Aorta (tissue), 5 donors: Measurements from ENCODE around the gene ZNF778. TPM values are rescaled to one million over a fixed set of nuclear protein-coding genes. Genes with fewer than 3 reads are reported as not detected.

Source experiments
- ATAC-seq: fragments of 200-7000 bp; cut with Tn5 transposase; one replicate; pipeline ENCODE4 v1.9.1; 2022; ENCODE audit warnings: moderate library complexity; ENCODE audit not compliant: low FRiP score
- DNase-seq, 2 donors: peaks; one replicate each; pipeline ENCODE4 v3.0.0-alpha.2; 2020
- H3K27ac ChIP-seq, 2 donors: one replicate each; pipeline ENCODE4 v1.5.1; 2013; ENCODE audit warnings: low read length in 2 of 2, mild to moderate bottlenecking in 2 of 2, moderate library complexity in 2 of 2, control low read depth in 1 of 2, inconsistent platforms in 1 of 2, low read depth in 1 of 2
- H3K27me3 ChIP-seq, 2 donors: one replicate each; pipeline ENCODE4 v1.6.1; 2013; ENCODE audit warnings: control low read depth in 1 of 2, low read length in 1 of 2, mild to moderate bottlenecking in 1 of 2, moderate library complexity in 1 of 2; ENCODE audit not compliant: insufficient read depth in 2 of 2, control insufficient read depth in 1 of 2
- H3K36me3 ChIP-seq, 2 donors: one replicate each; pipeline ENCODE4 v1.6.1; 2013; ENCODE audit warnings: control low read depth in 1 of 2, low read length in 1 of 2, mild to moderate bottlenecking in 1 of 2; ENCODE audit not compliant: insufficient read depth in 2 of 2, control insufficient read depth in 1 of 2
- H3K4me1 ChIP-seq, 2 donors: one replicate each; pipeline ENCODE4 v1.6.1; 2013; ENCODE audit warnings: low read length in 2 of 2, control low read depth in 1 of 2, mild to moderate bottlenecking in 1 of 2, moderate library complexity in 1 of 2; ENCODE audit not compliant: insufficient read depth in 2 of 2, control insufficient read depth in 1 of 2
- H3K4me3 ChIP-seq, 2 donors: one replicate each; pipeline ENCODE4 v1.5.1; 2013; ENCODE audit warnings: low read length in 2 of 2, control low read depth in 1 of 2, mild to moderate bottlenecking in 1 of 2
- H3K9me3 ChIP-seq: one replicate; pipeline ENCODE4 v1.6.1; 2013; ENCODE audit warnings: mild to moderate bottlenecking, low read length; ENCODE audit not compliant: control insufficient read depth
- WGBS, 2 donors: extraction: QIAGEN DNeasy Blood & Tissue Kit; methylation state at CpG; one replicate each; pipeline ENCODE4 v1.1.7; 2013; 5-methylcytosine and 5-hydroxymethylcytosine counted together
- intact Hi-C, 2 donors: fragments of 100-400 bp; cut with DNase I; formaldehyde crosslinking; loops; one replicate each; pipeline versions ENCODE4 v1.14.2 to v1.15.0; 2022
- polyA plus RNA-seq, 2 donors: library from polyadenylated mRNA; stranded (reverse); fragments of 200-250 nt; gene quantifications; one replicate each; pipeline ENCODE4 v1.2.3, GENCODE V29; 2013
- total RNA-seq, 2 donors: library from RNA; stranded (reverse); fragmentation: NEBNext Ultra II Directional; extraction: Animal tissue kit (Norgen Biotek cat#: 25700); gene quantifications; one replicate each; pipeline ENCODE4 v1.2.1, GENCODE V29; 2021
- donor health status: healthy with polysubstance abuse.
- donor health status: Bipolar disorder and iron deficiency.
- donor health status: DM: no; HTN: no; CAD: no.
- donor health status: DM: no; HTN: no; CAD: no.
- donor health status: DM: yes; HTN: yes; CAD: no.

ZNF778 gene
- total and polyA plus RNA-seq, 4 donors, result 2.6 to 14.9 (median 7.9) TPM

- ATAC-seq (no peak), DNase-seq (no peak)
- Histone ChIP-seq H3K4me1 (no peaks in the 10 kb centered on the region), H3K36me3 (no peaks in the 10 kb centered on the region), H3K9me3 (no peaks in the 10 kb centered on the region), H3K4me3 (no peak overlapping the region), H3K27ac (no peak overlapping the region), H3K27me3 (no peaks in the 10 kb centered on the region)
- WGBS, 2 donors, result 62 to 66% methylated on average over 15 of the region's 15 CpGs
- intact Hi-C loops, result loop anchor here (10.0 kb wide), 3 partner anchors 115 to 475 kb away; partner anchors contain the start of gene ACSF3 (in 1 of the 2)
Measured at GRCh38 chr16:89209522-89210044, 7.9 kb upstream of the ZNF778 start.

- Histone ChIP-seq H3K27me3 (no peaks in the 10 kb centered on the region), H3K4me1 (no peaks in the 10 kb centered on the region), H3K4me3 (no peak overlapping the region), H3K36me3 (no peaks in the 10 kb centered on the region), H3K27ac (no peak overlapping the region), H3K9me3 (no peaks in the 10 kb centered on the region)
- DNase-seq (no peak), ATAC-seq (no peak)
- 70 to 71% methylated on average over 11 of the region's 11 CpGs for WGBS, 2 donors
- intact Hi-C loops, result loop anchor here (10.0 kb wide), 3 partner anchors 116 to 476 kb away; partner anchors contain the start of gene ACSF3 (in 1 of the 2)
Measured at GRCh38 chr16:89210165-89210903, 7.2 kb upstream of the ZNF778 start.

GRCh38 chr16:89210904-89211515, 6.5 kb upstream of the ZNF778 start:
- Histone ChIP-seq H3K4me1 (no peaks in the 10 kb centered on the region), H3K4me3 (no peak overlapping the region), H3K36me3 (no peaks in the 10 kb centered on the region), H3K9me3 (no peaks in the 10 kb centered on the region), H3K27me3 (no peaks in the 10 kb centered on the region), H3K27ac (no peak overlapping the region)
- ATAC-seq (no peak), DNase-seq (no peak)
- intact Hi-C loops, result loop anchor here (10.0 kb wide), 3 partner anchors 116 to 476 kb away; partner anchors contain the start of gene ACSF3 (in 1 of the 2)
- 62 to 66% methylated on average over 15 of the region's 15 CpGs for WGBS, 2 donors

GRCh38 chr16:89216315-89217137, 977 bp upstream of the ZNF778 start:
- ATAC-seq, result peak; percentile 87
- H3K27ac ChIP-seq, result no peak overlapping the region
- no peaks in the 10 kb centered on the region for H3K27me3 ChIP-seq
- H3K4me3 ChIP-seq, result peak overlapping the region; percentile 53 to 87
- H3K4me1 ChIP-seq, result no peaks in the 10 kb centered on the region
- peak; percentile 86 to 91 for DNase-seq
- intact Hi-C loops, result loop anchor here (5.0 to 10.0 kb wide), 5 partner anchors 122 to 482 kb away; partner anchors contain the start of genes ACSF3 (in 1 of the 2) and APRT (in 1 of the 2)
- WGBS, 2 donors, result 3 to 4% methylated on average over 25 of the region's 25 CpGs
- H3K36me3 ChIP-seq, result peaks cover 0 to 4% of the 10 kb centered on the region in 2 donors
- H3K9me3 ChIP-seq, result no peaks in the 10 kb centered on the region

- DNase-seq (no peak), ATAC-seq (no peak)
- intact Hi-C loops, result loop anchor here (5.0 to 10.0 kb wide), 5 partner anchors 122 to 482 kb away; partner anchors contain the start of genes ACSF3 (in 1 of the 2) and APRT (in 1 of the 2)
- no peaks in the 10 kb centered on the region for H3K4me1 ChIP-seq
- H3K9me3 ChIP-seq, result no peaks in the 10 kb centered on the region
- H3K4me3 ChIP-seq, result peak overlapping the region; percentile 53 to 87
- no peaks in the 10 kb centered on the region for H3K27me3 ChIP-seq
- H3K36me3 ChIP-seq, result peaks cover 0 to 6% of the 10 kb centered on the region in 2 donors
- WGBS, 2 donors, result 0% methylated on average over 11 of the region's 11 CpGs
- peak overlapping the region in 1 of 2 donors; percentile 89 for H3K27ac ChIP-seq
Measured at GRCh38 chr16:89217138-89217387, 440 bp upstream of the ZNF778 start.

GRCh38 chr16:89219365-89219764, 1.9 kb downstream of the ZNF778 start:
- intact Hi-C loops, result loop anchor here (5.0 to 10.0 kb wide), 5 partner anchors 125 to 485 kb away; partner anchors contain the start of genes ACSF3 (in 1 of the 2) and APRT (in 1 of the 2)
- Histone ChIP-seq H3K36me3 (peaks cover 0 to 12% of the 10 kb centered on the region in 2 donors), H3K4me1 (no peaks in the 10 kb centered on the region), H3K9me3 (no peaks in the 10 kb centered on the region), H3K27me3 (no peaks in the 10 kb centered on the region), H3K4me3 (no peak overlapping the region), H3K27ac (no peak overlapping the region)
- ATAC-seq, result no peak
- 68 to 76% methylated on average over 5 of the region's 5 CpGs for WGBS, 2 donors
- DNase-seq, result peak in 1 of 2 donors; percentile 20

GRCh38 chr16:89221604-89222003, 4.1 kb downstream of the ZNF778 start:
- intact Hi-C loops, result no loop called here
- no peak for ATAC-seq

GRCh38 chr16:89222931-89223330, 5.4 kb downstream of the ZNF778 start:
- DNase-seq, result peak in 1 of 2 donors; percentile 61
- intact Hi-C loops, result no loop called here
- no peaks in the 10 kb centered on the region for H3K4me1 ChIP-seq
- H3K4me3 ChIP-seq, result no peak overlapping the region
- WGBS, 2 donors, result 94 to 95% methylated on average over 21 of the region's 21 CpGs
- ATAC-seq, result no peak
- H3K27ac ChIP-seq, result no peak overlapping the region
- peaks cover 12 to 22% of the 10 kb centered on the region in 2 donors for H3K36me3 ChIP-seq
- peaks cover 2% of the 10 kb centered on the region for H3K9me3 ChIP-seq
- H3K27me3 ChIP-seq, result no peaks in the 10 kb centered on the region

More at GRCh38 chr16:89221604-89222003, 4.1 kb downstream of the ZNF778 start:
- Histone ChIP-seq H3K36me3 (peaks cover 4 to 14% of the 10 kb centered on the region in 2 donors), H3K27me3 (no peaks in the 10 kb centered on the region), H3K4me1 (no peaks in the 10 kb centered on the region), H3K4me3 (no peak overlapping the region), H3K9me3 (no peaks in the 10 kb centered on the region), H3K27ac (no peak overlapping the region)
- WGBS, 2 donors, result 84 to 87% methylated on average over 3 of the region's 3 CpGs
- DNase-seq, result peak in 1 of 2 donors; percentile 2
